Subcutaneous abdominal adipose tissue (tissue), 5 donors: Measurements from ENCODE around the gene RALGPS2.

ENCODE experiments used
- H3K27ac ChIP-seq: one replicate; pipeline ENCODE4 v1.7.0; 2013; ENCODE audit warnings: low read depth, mild to moderate bottlenecking, inconsistent platforms, low read length, moderate library complexity
- H3K27me3 ChIP-seq, 5 donors: one replicate each; pipeline ENCODE4 v1.7.0; 2013; ENCODE audit warnings: low read length in 5 of 5, inconsistent platforms in 1 of 5; ENCODE audit not compliant: control insufficient read depth in 5 of 5, insufficient read depth in 4 of 5
- H3K36me3 ChIP-seq, 5 donors: one replicate each; pipeline ENCODE4 v1.7.0; 2013; ENCODE audit warnings: low read length in 5 of 5; ENCODE audit not compliant: control insufficient read depth in 5 of 5, insufficient read depth in 5 of 5
- H3K4me1 ChIP-seq, 5 donors: one replicate each; pipeline ENCODE4 v1.7.0; 2013; ENCODE audit warnings: low read length in 5 of 5, mild to moderate bottlenecking in 3 of 5, moderate library complexity in 1 of 5; ENCODE audit not compliant: control insufficient read depth in 5 of 5, insufficient read depth in 5 of 5
- H3K4me3 ChIP-seq, 5 donors: one replicate each; pipeline ENCODE4 v1.7.0; 2013; ENCODE audit warnings: low read length in 5 of 5, low read depth in 1 of 5
- H3K9ac ChIP-seq, 5 donors: one replicate each; pipeline ENCODE4 v1.7.0; 2013; ENCODE audit warnings: low read length in 5 of 5, mild to moderate bottlenecking in 4 of 5, moderate library complexity in 3 of 5
- H3K9me3 ChIP-seq, 5 donors: one replicate each; pipeline ENCODE4 v1.7.0; 2013; ENCODE audit warnings: low read length in 5 of 5; ENCODE audit not compliant: control insufficient read depth in 5 of 5
- donor health status: healthy.
- donor health status: healthy.
- donor health status: healthy.
- donor health status: healthy.
- donor health status: healthy.

Gene RALGPS2

DNA sequence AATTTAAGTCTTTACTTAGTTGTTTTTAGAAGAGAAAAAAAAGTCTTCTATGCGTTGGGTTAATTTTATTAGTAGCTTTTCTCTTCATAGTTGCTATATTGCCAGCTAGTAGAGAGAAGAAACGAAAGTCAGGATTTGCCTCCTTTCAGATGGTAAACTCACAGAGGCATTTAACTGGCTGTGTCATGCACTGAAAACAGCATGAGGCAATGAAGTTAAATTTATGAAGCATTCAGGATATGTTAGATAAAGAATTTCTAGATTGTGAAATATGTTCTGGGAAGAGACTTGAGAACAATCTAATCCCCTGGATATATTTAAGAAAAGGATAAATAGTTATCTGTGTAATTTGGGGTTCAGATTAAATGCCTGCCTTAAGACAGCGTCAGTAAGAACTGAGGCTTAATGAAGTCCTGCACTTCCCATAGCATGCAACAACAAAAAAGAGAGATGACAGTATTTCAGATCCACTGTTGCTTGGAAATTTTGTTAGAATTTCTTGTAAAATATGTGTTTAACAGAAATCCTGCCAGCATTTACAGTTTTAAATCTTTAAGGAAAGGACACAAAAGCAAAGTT lies 144.2 kb downstream of the RALGPS2 start:
- H3K4me1 ChIP-seq, result peaks cover 3 to 36% (median 23%) of the 10 kb centered on the region in 5 donors
- peak overlapping the region; percentile 41 to 75 (median 58) for H3K4me3 ChIP-seq
- H3K9ac ChIP-seq, result peak overlapping the region in 2 of 5 donors; percentile 66 to 87
- peak overlapping the region; percentile 13 for H3K27ac ChIP-seq
- no peaks in the 10 kb centered on the region for H3K27me3 ChIP-seq
- no peaks in the 10 kb centered on the region for H3K9me3 ChIP-seq
- H3K36me3 ChIP-seq, result peaks cover 0 to 5% (median 4%) of the 10 kb centered on the region in 5 donors

DNA sequence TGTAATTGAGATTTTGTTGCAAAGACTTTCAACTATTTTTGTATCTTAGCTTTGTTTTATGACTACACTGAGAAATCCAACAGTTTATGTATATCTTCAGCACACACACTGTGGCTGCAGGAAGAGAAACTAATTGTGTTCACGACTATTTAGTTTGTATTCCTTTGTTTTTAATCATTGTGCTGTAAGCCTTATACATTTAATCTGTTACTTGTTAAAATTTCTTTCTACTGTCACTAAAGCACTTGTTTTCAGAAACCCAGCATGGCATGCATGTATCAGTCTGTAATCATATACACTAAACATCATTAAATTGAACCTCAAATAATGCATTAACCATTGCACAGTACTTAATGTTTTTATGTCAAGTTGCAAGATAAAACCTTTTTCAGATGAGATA lies 145.2 kb downstream of the RALGPS2 start:
- H3K9ac ChIP-seq, result peak overlapping the region in 1 of 5 donors; percentile 66
- peaks cover 0 to 2% (median 0%) of the 10 kb centered on the region in 5 donors for H3K36me3 ChIP-seq
- no peaks in the 10 kb centered on the region for H3K27me3 ChIP-seq
- no peaks in the 10 kb centered on the region for H3K9me3 ChIP-seq
- peaks cover 3 to 36% (median 23%) of the 10 kb centered on the region in 5 donors for H3K4me1 ChIP-seq
- H3K4me3 ChIP-seq, result peak overlapping the region; percentile 41 to 75 (median 58)
- H3K27ac ChIP-seq, result no peak overlapping the region

DNA sequence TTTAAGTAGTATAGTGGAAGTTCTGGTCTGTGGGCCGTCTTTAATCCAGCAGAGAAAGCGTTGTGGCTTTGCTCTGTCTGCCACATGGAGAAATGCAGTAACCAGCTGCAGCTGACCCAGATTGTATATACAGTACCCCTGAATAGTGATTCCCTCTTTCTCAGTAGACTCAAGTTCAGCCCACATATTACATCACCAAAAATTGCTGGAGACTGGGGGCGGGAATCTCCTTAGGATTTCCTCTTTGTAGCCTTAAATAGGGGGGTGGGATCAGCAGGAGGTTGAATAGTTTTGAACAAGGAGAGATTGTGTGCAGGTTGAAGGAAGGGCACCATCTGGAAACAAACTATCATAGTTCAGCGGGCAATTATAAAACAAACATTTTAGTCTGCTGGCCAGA lies 145.9 kb downstream of the RALGPS2 start, which contains the start of gene ANGPTL1:
ANGPTL1 (minus strand) TSS at position 134 of the 400 bp plus-strand sequence. CDS start 5,301 bp downstream, outside the sequence.
- no peaks in the 10 kb centered on the region for H3K9me3 ChIP-seq
- peak within 1 kb of the TSS; percentile 60 for H3K27ac ChIP-seq
- peak within 1 kb of the TSS; percentile 41 to 75 (median 58) for H3K4me3 ChIP-seq
- peak within 1 kb of the TSS in 4 of 5 donors; percentile 0 to 66 (median 25) for H3K9ac ChIP-seq
- H3K27me3 ChIP-seq, result no peaks in the 10 kb centered on the region
- no peaks in the 10 kb centered on the region for H3K36me3 ChIP-seq
- peaks cover 3 to 36% (median 23%) of the 10 kb centered on the region in 5 donors for H3K4me1 ChIP-seq

DNA sequence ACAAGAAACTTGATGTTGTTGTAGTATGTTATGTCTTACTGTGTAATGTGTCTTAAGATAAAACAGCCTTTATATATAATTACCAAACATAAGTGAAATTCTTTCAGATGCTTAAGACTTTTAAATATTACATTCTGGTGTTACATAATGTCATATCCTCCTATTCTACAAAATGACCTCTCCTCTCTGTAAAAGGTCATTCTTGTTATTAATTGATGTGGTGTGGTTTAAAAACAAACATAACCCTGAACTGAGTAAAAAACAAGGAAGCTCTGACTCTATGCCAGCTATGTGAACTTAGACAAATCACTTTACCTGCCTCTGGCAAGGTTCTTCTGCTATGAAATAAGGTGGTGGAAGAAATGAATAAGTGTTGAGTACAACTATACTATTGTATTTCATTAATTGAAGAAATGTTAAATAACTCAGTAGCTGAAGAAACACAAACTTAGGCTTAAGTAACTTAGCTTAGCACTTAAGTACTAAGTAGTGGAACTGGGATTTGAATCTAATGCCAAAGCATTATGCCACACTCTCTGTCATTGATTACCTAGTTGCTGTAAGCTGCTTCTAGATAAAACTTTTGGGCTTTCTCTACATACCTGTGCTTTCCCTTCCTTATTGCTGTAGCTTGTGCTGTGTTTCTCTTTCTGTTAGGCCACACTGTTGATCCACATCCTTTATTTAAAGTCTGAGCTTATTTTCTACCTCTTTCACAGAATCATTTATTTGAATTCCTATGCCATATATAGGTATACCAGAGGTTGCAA lies 146.7 kb downstream of the RALGPS2 start:
- H3K4me3 ChIP-seq, result peak overlapping the region in 4 of 5 donors; percentile 41 to 71 (median 61)
- peak overlapping the region in 2 of 5 donors; percentile 10 to 31 for H3K9ac ChIP-seq
- H3K27ac ChIP-seq, result peak overlapping the region; percentile 60

DNA sequence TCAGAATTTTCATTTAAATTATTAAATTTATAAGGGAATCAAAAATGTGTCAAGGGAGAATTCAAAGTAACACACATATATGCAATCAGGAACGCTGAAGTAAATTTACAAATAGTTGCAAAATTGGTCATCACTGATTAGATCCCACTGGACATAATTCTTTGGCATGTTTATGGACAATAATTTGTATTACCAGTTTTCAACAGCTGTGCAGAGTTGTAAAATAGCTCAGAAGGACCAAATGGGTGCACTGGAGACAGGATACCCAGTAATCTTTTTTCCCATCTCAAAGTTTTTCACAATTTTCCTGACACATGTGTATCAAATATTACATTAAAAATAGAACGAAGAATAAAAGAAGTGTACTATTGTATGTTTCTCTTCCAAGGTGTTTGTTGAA lies 149.9 kb downstream of the RALGPS2 start:
- Histone ChIP-seq H3K9me3 (no peaks in the 10 kb centered on the region), H3K27ac (no peak overlapping the region), H3K27me3 (no peaks in the 10 kb centered on the region), H3K4me3 (no peak overlapping the region), H3K36me3 (no peaks in the 10 kb centered on the region), H3K9ac (no peak overlapping the region), H3K4me1 (peaks cover 3 to 27% (median 23%) of the 10 kb centered on the region in 5 donors)

More for the DNA sequence above, 146.7 kb downstream of the RALGPS2 start:
- Histone ChIP-seq H3K36me3 (no peaks in the 10 kb centered on the region), H3K27me3 (no peaks in the 10 kb centered on the region), H3K9me3 (no peaks in the 10 kb centered on the region), H3K4me1 (peaks cover 3 to 36% (median 23%) of the 10 kb centered on the region in 5 donors)

DNA sequence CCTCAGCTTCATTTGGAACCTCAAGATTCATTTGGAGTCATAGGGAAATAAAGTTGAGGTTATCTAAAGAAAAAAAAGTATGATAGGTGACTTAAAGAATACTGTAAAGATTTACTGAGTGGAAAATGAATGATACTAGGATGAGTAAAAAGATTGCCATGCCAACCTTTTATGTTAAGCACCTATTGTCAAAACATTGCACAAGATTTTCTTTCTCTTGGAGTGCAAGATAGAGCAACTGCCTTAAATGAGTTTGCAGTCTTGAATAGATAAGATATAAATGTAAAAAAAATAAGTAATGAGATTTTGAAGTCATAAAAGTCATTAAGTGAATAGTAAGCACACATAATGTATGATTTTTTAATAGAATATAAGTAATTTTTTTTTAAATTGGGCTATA lies 150.9 kb downstream of the RALGPS2 start:
- no peaks in the 10 kb centered on the region for H3K27me3 ChIP-seq
- H3K4me1 ChIP-seq, result peaks cover 3 to 21% (median 19%) of the 10 kb centered on the region in 5 donors
- H3K4me3 ChIP-seq, result no peak overlapping the region
- no peak overlapping the region for H3K27ac ChIP-seq
- H3K36me3 ChIP-seq, result no peaks in the 10 kb centered on the region
- no peaks in the 10 kb centered on the region for H3K9me3 ChIP-seq
- no peak overlapping the region for H3K9ac ChIP-seq

DNA sequence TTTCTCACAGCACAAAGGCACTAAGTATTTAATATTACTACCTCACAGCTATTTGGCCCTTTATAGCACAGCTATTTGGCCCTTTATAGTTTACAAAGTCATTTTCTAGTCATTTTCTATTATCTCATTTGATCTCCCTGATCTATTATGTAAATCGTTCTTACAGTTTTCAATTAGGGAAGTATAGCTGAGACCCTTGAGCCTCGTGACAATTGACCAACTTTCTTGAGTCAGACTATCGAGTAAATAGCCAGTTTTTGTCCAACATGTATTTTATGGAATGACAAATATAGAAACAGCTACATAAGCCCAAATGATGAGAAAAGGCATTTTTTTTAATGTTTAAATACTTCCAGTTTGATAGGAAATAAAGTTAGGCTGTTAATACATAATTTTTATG lies 152.9 kb downstream of the RALGPS2 start:
- Histone ChIP-seq H3K27ac (no peak overlapping the region), H3K4me1 (peaks cover 0 to 2% (median under 1%) of the 10 kb centered on the region in 5 donors), H3K9me3 (no peaks in the 10 kb centered on the region), H3K9ac (no peak overlapping the region), H3K36me3 (no peaks in the 10 kb centered on the region), H3K27me3 (no peaks in the 10 kb centered on the region), H3K4me3 (no peak overlapping the region)

DNA sequence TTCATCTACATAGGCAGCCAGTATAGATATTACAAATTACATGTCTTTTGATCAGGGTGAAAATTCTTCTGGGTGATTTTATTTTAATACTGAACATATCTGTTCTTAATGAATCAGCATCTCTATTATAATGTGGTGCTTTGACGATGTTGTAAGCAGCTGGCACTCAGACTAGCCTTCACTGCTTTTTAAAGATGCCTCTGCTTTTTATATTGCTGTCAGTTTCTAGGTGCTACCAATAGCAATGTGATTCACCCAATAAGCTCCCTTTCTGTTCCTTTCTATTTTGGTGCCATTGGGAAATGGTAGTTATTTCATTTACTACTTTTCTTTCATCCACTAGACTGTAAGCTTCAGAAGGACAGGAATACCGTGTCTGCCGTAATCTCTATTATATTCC lies 156.9 kb downstream of the RALGPS2 start:
- no peaks in the 10 kb centered on the region for H3K4me1 ChIP-seq
- no peak overlapping the region for H3K9ac ChIP-seq
- H3K27me3 ChIP-seq, result no peaks in the 10 kb centered on the region
- no peak overlapping the region for H3K4me3 ChIP-seq
- no peaks in the 10 kb centered on the region for H3K36me3 ChIP-seq
- H3K9me3 ChIP-seq, result no peaks in the 10 kb centered on the region
- H3K27ac ChIP-seq, result no peak overlapping the region

DNA sequence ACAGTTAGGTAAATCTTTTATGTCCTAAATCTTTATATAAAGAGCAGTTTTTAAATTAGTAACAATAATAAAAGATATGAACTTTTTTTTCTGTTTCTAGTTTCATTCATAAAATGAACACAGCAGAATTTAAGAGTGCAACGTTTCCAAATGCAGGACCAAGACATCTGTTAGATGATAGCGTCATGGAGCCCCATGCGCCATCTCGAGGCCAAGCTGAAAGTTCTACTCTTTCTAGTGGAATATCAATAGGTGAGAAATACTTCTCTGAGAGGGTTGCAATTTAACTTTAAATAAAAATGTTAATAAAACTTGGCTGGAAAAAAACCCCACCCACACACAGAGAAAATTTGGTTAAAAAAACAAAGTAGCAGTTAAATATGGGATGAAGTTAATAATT lies 160.8 kb downstream of the RALGPS2 start:
- no peaks in the 10 kb centered on the region for H3K36me3 ChIP-seq
- H3K27me3 ChIP-seq, result no peaks in the 10 kb centered on the region
- H3K4me1 ChIP-seq, result no peaks in the 10 kb centered on the region
- no peak overlapping the region for H3K27ac ChIP-seq
- no peak overlapping the region for H3K9ac ChIP-seq
- H3K9me3 ChIP-seq, result no peaks in the 10 kb centered on the region
- H3K4me3 ChIP-seq, result no peak overlapping the region

DNA sequence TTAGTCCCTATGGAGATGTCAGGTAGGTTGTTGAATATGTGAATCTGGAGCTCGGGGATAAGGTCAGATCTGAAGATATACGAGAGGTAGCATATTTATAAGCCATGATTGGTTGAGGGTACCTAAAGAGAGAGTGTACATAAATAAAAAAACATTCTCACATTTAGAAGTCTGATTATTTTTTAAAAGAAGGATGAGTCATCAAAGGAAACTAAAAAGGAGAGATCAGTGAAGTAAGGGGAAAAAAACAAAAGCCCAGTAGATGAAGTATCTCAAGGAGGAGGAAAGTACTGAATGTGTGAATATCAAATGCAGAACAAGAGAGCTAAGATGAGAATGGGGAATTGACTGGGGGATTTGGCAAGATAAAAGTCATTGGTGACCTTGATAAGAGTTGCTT lies 161.5 kb downstream of the RALGPS2 start:
- Histone ChIP-seq H3K9ac (no peak overlapping the region), H3K4me3 (no peak overlapping the region), H3K27ac (no peak overlapping the region), H3K9me3 (no peaks in the 10 kb centered on the region), H3K27me3 (no peaks in the 10 kb centered on the region), H3K36me3 (no peaks in the 10 kb centered on the region), H3K4me1 (no peaks in the 10 kb centered on the region)
